Uterus (tissue), 2 donors: ENCODE results near the gene PPP4C.

Experiments used
- CTCF ChIP-seq, 4 experiments: fragments of 200-600 bp in 2 of 4; fragments of 450-650 bp in 2 of 4; sonication (generic) in 2 of 4; IDR thresholded peaks; one replicate each; pipeline ENCODE4 v1.5.1; 2016 to 2019; ENCODE audit warnings: antibody characterized with exemption in 4 of 4, mild to moderate bottlenecking in 2 of 4, moderate library complexity in 1 of 4
- POLR2A ChIP-seq, 2 donors: fragments of 450-650 bp; IDR thresholded peaks; one replicate each; pipeline ENCODE4 v1.6.1; 2016; ENCODE audit warnings: antibody characterized with exemption in 2 of 2, mild to moderate bottlenecking in 1 of 2, moderate library complexity in 1 of 2

- TF ChIP-seq CTCF (IDR thresholded peaks at IDR 0.05) = no peak
- TF ChIP-seq POLR2A (IDR thresholded peaks at IDR 0.05) = no peak
Observed at GRCh38 chr16:30104492-30104891, 28.7 kb downstream of the PPP4C start.
